CD8-positive, alpha-beta memory T cell (primary cell): Measurements from ENCODE around the gene LCE1A. TPM values are rescaled to one million over a fixed set of nuclear protein-coding genes. Genes with fewer than 3 reads are reported as not detected.

ENCODE experiments used
- CTCF ChIA-PET: fragments of 350-600 bp; sonication (Branson Sonifier 250); formaldehyde crosslinking; loops from one replicate; lab custom pipeline; 2021; ENCODE audit warnings: antibody characterized with exemption; lab: Charles Lee
- POLR2A ChIA-PET: fragments of 350-600 bp; sonication (Branson Sonifier 250); formaldehyde crosslinking; loops from one replicate; lab custom pipeline; 2021; ENCODE audit warnings: antibody characterized with exemption; lab: Charles Lee
- DNase-seq, 5 donors: peaks; one replicate each; pipeline versions ENCODE4 v3.0.0 to v3.0.0-alpha.2; 2020 to 2022; ENCODE audit warnings: mixed read lengths in 1 of 5
- H3K27ac ChIP-seq: one replicate; pipeline ENCODE4 v1.7.0; 2013; ENCODE audit warnings: low read depth, mild to moderate bottlenecking, low read length, moderate library complexity
- H3K27me3 ChIP-seq: 2 replicates; pipeline ENCODE4 v1.7.0; 2013; ENCODE audit warnings: low read length, mild to moderate bottlenecking; ENCODE audit not compliant: insufficient read depth, poor library complexity, severe bottlenecking
- H3K36me3 ChIP-seq: 2 replicates; pipeline ENCODE4 v1.7.0; 2013; ENCODE audit warnings: mild to moderate bottlenecking, low read length, moderate library complexity; ENCODE audit not compliant: insufficient read depth
- H3K4me1 ChIP-seq: 2 replicates; pipeline ENCODE4 v1.7.0; 2013; ENCODE audit warnings: mild to moderate bottlenecking, low read length, moderate library complexity; ENCODE audit not compliant: insufficient read depth
- H3K4me3 ChIP-seq: 2 replicates; pipeline ENCODE4 v1.7.0; 2013; ENCODE audit warnings: mild to moderate bottlenecking, low read length
- H3K9me3 ChIP-seq: 2 replicates; pipeline ENCODE4 v1.7.0; 2013; ENCODE audit warnings: mild to moderate bottlenecking, low read length
- H3K27ac Mint-ChIP-seq, 8 donors: one replicate each; pipeline ENCODE4 v1.8.0; 2020 to 2021; ENCODE audit warnings: mixed read lengths in 8 of 8, mild to moderate bottlenecking in 6 of 8, inconsistent platforms in 3 of 8, moderate library complexity in 3 of 8
- H3K27me3 Mint-ChIP-seq, 2 donors: one replicate each; pipeline ENCODE4 v1.8.0; 2020 to 2021; ENCODE audit warnings: mixed read lengths in 2 of 2, mild to moderate bottlenecking in 1 of 2, moderate library complexity in 1 of 2
- H3K36me3 Mint-ChIP-seq, 3 donors: one replicate each; pipeline ENCODE4 v1.8.0; 2020 to 2021; ENCODE audit warnings: mixed read lengths in 3 of 3, inconsistent platforms in 1 of 3, mild to moderate bottlenecking in 1 of 3
- H3K4me1 Mint-ChIP-seq, 3 donors: one replicate each; pipeline ENCODE4 v1.8.0; 2020 to 2021; ENCODE audit warnings: mixed read lengths in 3 of 3, inconsistent platforms in 1 of 3, mild to moderate bottlenecking in 1 of 3
- H3K4me3 Mint-ChIP-seq, 7 donors: one replicate each; pipeline ENCODE4 v1.8.0; 2020 to 2021; ENCODE audit warnings: mixed read lengths in 7 of 7, mild to moderate bottlenecking in 6 of 7, moderate library complexity in 4 of 7, inconsistent platforms in 2 of 7
- H3K9me3 Mint-ChIP-seq, 5 donors: one replicate each; pipeline ENCODE4 v1.8.0; 2020 to 2022; ENCODE audit warnings: mixed read lengths in 5 of 5, mild to moderate bottlenecking in 3 of 5, moderate library complexity in 2 of 5, inconsistent platforms in 1 of 5
- polyA plus RNA-seq: library from polyadenylated mRNA; unstranded; fragments of 300-500 nt; fragmentation: Illumina TruSeq; gene quantifications from one replicate; pipeline ENCODE4 v1.2.3, GENCODE V29; 2021
- total RNA-seq, 2 experiments: library from RNA; stranded (reverse); gene quantifications; one replicate each; pipeline ENCODE4 v1.2.3, GENCODE V29; 2021

LCE1A gene
- total and polyA plus RNA-seq, 3 experiments from 2014 or later = not detected

DNA sequence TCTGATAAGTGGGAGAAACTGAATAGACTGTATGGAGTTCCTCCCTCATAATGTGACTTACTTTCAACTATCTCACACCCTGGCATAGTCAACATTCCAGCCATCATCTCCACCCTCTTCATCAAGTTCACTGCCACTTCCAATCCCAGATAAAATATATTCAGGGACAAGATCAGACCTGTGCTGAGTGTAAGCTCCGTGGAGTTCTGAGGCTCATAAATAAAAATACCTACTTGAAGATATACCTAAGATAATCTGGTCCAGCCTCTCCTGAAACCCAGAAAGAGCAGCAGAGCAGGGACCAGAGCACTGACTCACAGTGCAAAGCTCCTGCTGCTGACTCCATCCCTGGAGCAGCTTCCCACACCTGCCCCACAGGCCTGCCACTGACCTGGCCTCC lies 30.8 kb downstream of the LCE1A start:
- peaks cover 3 to 21% of the 10 kb centered on the region in 2 donors for H3K27me3 Mint-ChIP-seq
- ChIA-PET CTCF (no interaction called here), POLR2A (no interaction called here)
- no peaks in the 10 kb centered on the region for H3K36me3 ChIP-seq
- no peak overlapping the region for H3K4me3 Mint-ChIP-seq
- no peak overlapping the region for H3K27ac ChIP-seq
- no peaks in the 10 kb centered on the region for H3K9me3 ChIP-seq
- no peaks in the 10 kb centered on the region for H3K9me3 Mint-ChIP-seq
- no peak overlapping the region for H3K27ac Mint-ChIP-seq
- no peaks in the 10 kb centered on the region for H3K4me1 ChIP-seq
- DNase-seq = no peak
- H3K27me3 ChIP-seq = no peaks in the 10 kb centered on the region
- no peaks in the 10 kb centered on the region for H3K4me1 Mint-ChIP-seq
- H3K36me3 Mint-ChIP-seq = no peaks in the 10 kb centered on the region
- H3K4me3 ChIP-seq = no peak overlapping the region

GRCh38 chr1:152859696-152860095 lies 32.4 kb downstream of the LCE1A start, which contains the start of gene LCE7A:
TSS of gene LCE7A (plus strand) at chr1:152859996. CDS start at chr1:152860698, 702 bp downstream.
- Histone ChIP-seq H3K36me3 (no peaks in the 10 kb centered on the region), H3K9me3 (no peaks in the 10 kb centered on the region), H3K4me1 (no peaks in the 10 kb centered on the region), H3K27me3 (no peaks in the 10 kb centered on the region), H3K4me3 (no peak within 1 kb of the TSS), H3K27ac (no peak within 1 kb of the TSS)
- ChIA-PET CTCF (no interaction called here), POLR2A (no interaction called here)
- Mint-ChIP-seq H3K4me3 (no peak within 1 kb of the TSS), H3K27me3 (peaks cover 3 to 26% of the 10 kb centered on the region in 2 donors), H3K4me1 (no peaks in the 10 kb centered on the region), H3K27ac (no peak within 1 kb of the TSS), H3K9me3 (no peaks in the 10 kb centered on the region), H3K36me3 (no peaks in the 10 kb centered on the region)
- DNase-seq = no peak

DNA sequence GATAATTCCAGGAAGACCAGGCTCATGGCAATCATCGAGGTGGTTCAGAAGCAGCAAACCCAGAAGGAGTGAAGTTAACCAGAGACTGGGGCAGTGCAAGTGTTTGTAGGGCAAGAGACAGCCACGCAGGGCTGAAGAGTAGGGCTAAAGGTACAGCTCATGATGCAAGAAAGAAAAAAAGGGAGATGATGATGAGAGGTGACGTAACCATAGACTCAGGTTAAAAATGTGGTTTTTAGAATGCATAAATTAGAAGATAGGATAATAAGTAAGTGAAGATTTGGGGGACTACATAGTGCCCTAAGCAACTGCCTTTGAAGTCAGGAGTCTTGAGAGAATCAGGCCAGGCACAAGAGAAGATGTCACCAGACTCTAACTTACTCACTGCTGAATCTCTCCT lies 32.9 kb downstream of the LCE1A start:
- no peaks in the 10 kb centered on the region for H3K4me1 Mint-ChIP-seq
- DNase-seq = no peak
- ChIA-PET CTCF (no interaction called here), POLR2A (no interaction called here)
- H3K9me3 Mint-ChIP-seq = no peaks in the 10 kb centered on the region
- peaks cover 3 to 24% of the 10 kb centered on the region in 2 donors for H3K27me3 Mint-ChIP-seq
- no peak overlapping the region for H3K27ac Mint-ChIP-seq
- H3K4me1 ChIP-seq = no peaks in the 10 kb centered on the region
- H3K9me3 ChIP-seq = no peaks in the 10 kb centered on the region
- H3K27ac ChIP-seq = no peak overlapping the region
- no peaks in the 10 kb centered on the region for H3K36me3 Mint-ChIP-seq
- H3K4me3 ChIP-seq = no peak overlapping the region
- H3K27me3 ChIP-seq = no peaks in the 10 kb centered on the region
- H3K36me3 ChIP-seq = no peaks in the 10 kb centered on the region
- no peak overlapping the region for H3K4me3 Mint-ChIP-seq

DNA sequence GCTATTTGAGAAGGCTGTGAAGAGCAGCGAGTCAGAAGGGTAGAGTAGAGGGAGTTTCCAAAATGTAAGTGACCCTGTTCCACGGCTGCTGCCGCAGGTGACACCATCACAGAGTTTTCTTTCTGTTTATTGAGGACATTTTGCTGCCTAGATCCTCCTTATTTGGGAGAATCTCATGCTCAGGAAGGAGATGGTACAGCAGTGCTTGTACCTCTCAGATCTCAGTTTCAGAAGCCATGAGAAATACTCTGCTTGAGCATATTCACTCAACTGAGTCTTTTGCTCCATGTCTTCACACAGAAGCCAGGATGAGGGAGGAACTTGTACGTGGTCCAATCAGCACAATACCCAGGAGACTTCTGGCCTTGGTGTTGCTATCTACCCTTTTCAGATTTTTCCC lies 34.1 kb downstream of the LCE1A start:
- Histone ChIP-seq H3K27me3 (no peaks in the 10 kb centered on the region), H3K4me3 (no peak overlapping the region), H3K9me3 (no peaks in the 10 kb centered on the region), H3K4me1 (no peaks in the 10 kb centered on the region), H3K27ac (no peak overlapping the region), H3K36me3 (no peaks in the 10 kb centered on the region)
- peak overlapping the region in 1 of 8 donors; percentile 26 for H3K27ac Mint-ChIP-seq
- no peaks in the 10 kb centered on the region for H3K36me3 Mint-ChIP-seq
- H3K4me1 Mint-ChIP-seq = no peaks in the 10 kb centered on the region
- ChIA-PET POLR2A (interaction anchor here (0.6 kb wide), 1 partner anchor 286 kb away, joined by 3 read pairs; no protein-coding TSS in a partner anchor), CTCF (no interaction called here)
- no peaks in the 10 kb centered on the region for H3K9me3 Mint-ChIP-seq
- peaks cover 3 to 24% of the 10 kb centered on the region in 2 donors for H3K27me3 Mint-ChIP-seq
- no peak for DNase-seq
- no peak overlapping the region for H3K4me3 Mint-ChIP-seq

- H3K27ac ChIP-seq = no peak overlapping the region
- H3K4me1 ChIP-seq = no peaks in the 10 kb centered on the region
- H3K27me3 ChIP-seq = no peaks in the 10 kb centered on the region
- Mint-ChIP-seq H3K4me1 (no peaks in the 10 kb centered on the region), H3K9me3 (no peaks in the 10 kb centered on the region), H3K4me3 (no peak overlapping the region), H3K27ac (no peak overlapping the region), H3K36me3 (no peaks in the 10 kb centered on the region), H3K27me3 (peaks cover 0 to 13% of the 10 kb centered on the region in 2 donors)
- ChIA-PET POLR2A (no interaction called here), CTCF (no interaction called here)
- no peaks in the 10 kb centered on the region for H3K9me3 ChIP-seq
- H3K36me3 ChIP-seq = no peaks in the 10 kb centered on the region
- H3K4me3 ChIP-seq = no peak overlapping the region
- no peak for DNase-seq
These were observed 37.2 kb downstream of the LCE1A start for GRCh38 chr1:152864443-152864842.

DNA sequence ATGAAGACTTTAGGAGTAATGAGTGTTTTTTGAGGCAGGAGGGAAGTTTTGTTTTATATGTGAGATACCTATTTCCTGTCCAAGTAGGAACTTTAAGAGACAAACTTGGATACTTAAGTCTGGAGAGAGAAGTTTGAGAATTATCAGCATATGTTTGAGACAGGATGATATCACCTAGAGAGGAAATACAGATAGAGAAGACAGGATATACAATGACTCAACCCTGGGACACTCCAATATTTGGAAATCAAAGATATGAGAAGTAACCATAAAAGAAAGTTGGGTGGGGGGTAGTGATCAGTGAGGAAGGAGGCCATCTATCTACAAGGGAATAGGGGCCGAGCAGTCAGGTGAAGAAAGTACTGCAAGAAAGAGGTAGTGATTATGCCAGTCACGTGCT lies 39.0 kb downstream of the LCE1A start:
- Mint-ChIP-seq H3K4me3 (no peak overlapping the region), H3K36me3 (no peaks in the 10 kb centered on the region), H3K27ac (no peak overlapping the region), H3K4me1 (no peaks in the 10 kb centered on the region), H3K27me3 (peaks cover under 1 to 14% of the 10 kb centered on the region in 2 donors), H3K9me3 (no peaks in the 10 kb centered on the region)
- Histone ChIP-seq H3K4me1 (no peaks in the 10 kb centered on the region), H3K27me3 (no peaks in the 10 kb centered on the region), H3K27ac (no peak overlapping the region), H3K4me3 (no peak overlapping the region), H3K36me3 (no peaks in the 10 kb centered on the region), H3K9me3 (no peaks in the 10 kb centered on the region)
- POLR2A ChIA-PET = no interaction called here
- no peak for DNase-seq
- CTCF ChIA-PET = no interaction called here

- peak; percentile 12 to 61 (median 14) for DNase-seq
- Histone ChIP-seq H3K27ac (no peak overlapping the region), H3K4me1 (no peaks in the 10 kb centered on the region), H3K36me3 (no peaks in the 10 kb centered on the region), H3K9me3 (no peaks in the 10 kb centered on the region), H3K4me3 (no peak overlapping the region), H3K27me3 (no peaks in the 10 kb centered on the region)
- no peak overlapping the region for H3K4me3 Mint-ChIP-seq
- no peaks in the 10 kb centered on the region for H3K4me1 Mint-ChIP-seq
- ChIA-PET CTCF (no interaction called here), POLR2A (no interaction called here)
- H3K27me3 Mint-ChIP-seq = peaks cover 3 to 20% of the 10 kb centered on the region in 2 donors
- H3K36me3 Mint-ChIP-seq = no peaks in the 10 kb centered on the region
- H3K9me3 Mint-ChIP-seq = no peaks in the 10 kb centered on the region
- H3K27ac Mint-ChIP-seq = no peak overlapping the region
These were observed 42.6 kb downstream of the LCE1A start for GRCh38 chr1:152869808-152870419.

DNA sequence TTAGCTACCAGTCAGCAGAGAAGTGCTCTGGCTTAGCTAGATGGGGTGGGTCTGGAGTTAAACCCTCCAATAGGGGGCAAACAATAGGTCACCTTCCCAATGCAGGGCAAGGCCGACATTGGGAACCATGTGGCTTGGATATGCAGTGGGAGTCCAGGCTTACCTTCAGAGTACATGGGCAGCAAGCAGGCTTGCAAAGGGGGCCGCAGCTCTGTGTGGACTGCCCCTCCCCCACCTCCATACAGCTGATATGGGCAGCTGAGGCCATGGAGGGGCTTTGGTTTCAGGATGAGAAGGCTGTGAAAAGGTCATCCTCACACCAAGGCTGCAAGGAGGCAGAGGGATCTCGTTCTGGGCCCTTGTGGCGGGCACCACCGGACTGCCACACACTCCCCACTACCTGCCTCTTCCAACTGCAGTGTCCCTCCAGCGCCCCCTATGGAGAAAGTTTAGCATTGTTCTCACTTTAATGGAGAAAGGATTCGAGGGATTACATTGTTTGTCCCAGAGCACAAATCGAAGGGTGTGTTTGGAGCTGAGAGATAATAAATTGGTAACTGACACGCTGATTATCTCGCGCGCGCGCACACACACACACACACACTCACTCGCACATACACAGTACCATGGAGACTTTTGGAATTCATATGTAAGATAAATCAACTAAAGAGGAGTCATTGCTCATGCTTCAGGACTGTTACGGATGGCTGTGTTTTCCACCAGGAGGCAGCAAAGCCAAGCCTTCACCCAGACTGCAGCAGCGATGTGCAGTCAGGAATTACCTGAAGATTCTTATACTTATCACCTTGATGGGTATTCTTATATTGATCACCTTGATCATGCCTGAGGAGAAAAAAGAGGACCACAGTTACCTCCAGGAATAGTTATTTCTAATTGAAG lies 43.8 kb downstream of the LCE1A start:
- Mint-ChIP-seq H3K4me3 (no peak overlapping the region), H3K27me3 (peaks cover 5 to 29% of the 10 kb centered on the region in 2 donors), H3K27ac (no peak overlapping the region), H3K36me3 (no peaks in the 10 kb centered on the region), H3K9me3 (no peaks in the 10 kb centered on the region), H3K4me1 (no peaks in the 10 kb centered on the region)
- Histone ChIP-seq H3K4me1 (no peaks in the 10 kb centered on the region), H3K27me3 (no peaks in the 10 kb centered on the region), H3K27ac (no peak overlapping the region), H3K36me3 (no peaks in the 10 kb centered on the region), H3K9me3 (no peaks in the 10 kb centered on the region), H3K4me3 (no peak overlapping the region)
- DNase-seq = no peak
- CTCF ChIA-PET = no interaction called here
- POLR2A ChIA-PET = no interaction called here
